WTC11 (cell line): ENCODE results near the gene TP63.

Source experiments
- GABPB1 ChIP-seq: sonication (generic); formaldehyde crosslinking; IDR thresholded peaks from 2 replicates; pipeline ENCODE4 v1.8.1; 2023; ENCODE audit warnings: mild to moderate bottlenecking, missing genetic modification reagents
- NR1H2 ChIP-seq: sonication (generic); formaldehyde crosslinking; IDR thresholded peaks from 2 replicates; pipeline ENCODE4 v1.9.0; 2021; ENCODE audit warnings: mild to moderate bottlenecking, moderate library complexity, missing genetic modification reagents
- ZNF121 ChIP-seq: sonication (generic); formaldehyde crosslinking; IDR thresholded peaks from 2 replicates; pipeline ENCODE4 v1.8.0; 2023; ENCODE audit warnings: missing genetic modification reagents
- TF ChIP-seq, protein P1 (sequence below): sonication (generic); formaldehyde crosslinking; IDR thresholded peaks from 2 replicates; pipeline ENCODE4 v1.8.1; 2022; ENCODE audit warnings: low read depth, missing genetic modification reagents, borderline replicate concordance
- TF ChIP-seq, protein P2 (sequence below): fragments of 250-450 bp; sonication (Bioruptor Pico); IDR thresholded peaks from 2 replicates; pipeline ENCODE4 v1.9.0; 2021; ENCODE audit warnings: mild to moderate bottlenecking
- TF ChIP-seq, protein P3 (sequence below): sonication (generic); formaldehyde crosslinking; IDR thresholded peaks from 2 replicates; pipeline ENCODE4 v1.8.1; 2022; ENCODE audit warnings: missing genetic modification reagents, borderline replicate concordance
- TF ChIP-seq, protein P4 (sequence below): sonication (generic); formaldehyde crosslinking; IDR thresholded peaks from 2 replicates; pipeline ENCODE4 v1.8.0; 2022; ENCODE audit warnings: missing genetic modification reagents

DNA sequence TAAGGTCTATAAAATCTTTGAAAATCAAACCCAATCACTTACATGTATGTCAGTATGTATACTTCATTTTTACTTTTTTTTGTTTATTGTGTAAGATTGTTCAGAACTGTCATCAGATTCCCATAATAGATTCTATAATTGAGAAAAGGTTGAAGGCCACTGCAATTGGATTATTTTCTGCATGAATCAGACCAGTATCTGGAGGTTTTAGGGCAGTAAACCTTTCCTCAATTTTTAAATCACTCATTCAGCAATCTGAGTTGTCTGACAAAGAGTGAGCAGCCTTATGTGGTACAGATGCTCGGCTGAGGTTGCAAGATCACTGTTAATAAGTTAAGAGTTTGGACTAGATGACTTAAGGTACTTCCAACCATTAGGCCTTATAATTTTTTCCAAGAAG lies 96.0 kb downstream of the TP63 start:
- TF ChIP-seq, protein P1, sequence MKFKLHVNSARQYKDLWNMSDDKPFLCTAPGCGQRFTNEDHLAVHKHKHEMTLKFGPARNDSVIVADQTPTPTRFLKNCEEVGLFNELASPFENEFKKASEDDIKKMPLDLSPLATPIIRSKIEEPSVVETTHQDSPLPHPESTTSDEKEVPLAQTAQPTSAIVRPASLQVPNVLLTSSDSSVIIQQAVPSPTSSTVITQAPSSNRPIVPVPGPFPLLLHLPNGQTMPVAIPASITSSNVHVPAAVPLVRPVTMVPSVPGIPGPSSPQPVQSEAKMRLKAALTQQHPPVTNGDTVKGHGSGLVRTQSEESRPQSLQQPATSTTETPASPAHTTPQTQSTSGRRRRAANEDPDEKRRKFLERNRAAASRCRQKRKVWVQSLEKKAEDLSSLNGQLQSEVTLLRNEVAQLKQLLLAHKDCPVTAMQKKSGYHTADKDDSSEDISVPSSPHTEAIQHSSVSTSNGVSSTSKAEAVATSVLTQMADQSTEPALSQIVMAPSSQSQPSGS = no peak
- TF ChIP-seq, protein P2, sequence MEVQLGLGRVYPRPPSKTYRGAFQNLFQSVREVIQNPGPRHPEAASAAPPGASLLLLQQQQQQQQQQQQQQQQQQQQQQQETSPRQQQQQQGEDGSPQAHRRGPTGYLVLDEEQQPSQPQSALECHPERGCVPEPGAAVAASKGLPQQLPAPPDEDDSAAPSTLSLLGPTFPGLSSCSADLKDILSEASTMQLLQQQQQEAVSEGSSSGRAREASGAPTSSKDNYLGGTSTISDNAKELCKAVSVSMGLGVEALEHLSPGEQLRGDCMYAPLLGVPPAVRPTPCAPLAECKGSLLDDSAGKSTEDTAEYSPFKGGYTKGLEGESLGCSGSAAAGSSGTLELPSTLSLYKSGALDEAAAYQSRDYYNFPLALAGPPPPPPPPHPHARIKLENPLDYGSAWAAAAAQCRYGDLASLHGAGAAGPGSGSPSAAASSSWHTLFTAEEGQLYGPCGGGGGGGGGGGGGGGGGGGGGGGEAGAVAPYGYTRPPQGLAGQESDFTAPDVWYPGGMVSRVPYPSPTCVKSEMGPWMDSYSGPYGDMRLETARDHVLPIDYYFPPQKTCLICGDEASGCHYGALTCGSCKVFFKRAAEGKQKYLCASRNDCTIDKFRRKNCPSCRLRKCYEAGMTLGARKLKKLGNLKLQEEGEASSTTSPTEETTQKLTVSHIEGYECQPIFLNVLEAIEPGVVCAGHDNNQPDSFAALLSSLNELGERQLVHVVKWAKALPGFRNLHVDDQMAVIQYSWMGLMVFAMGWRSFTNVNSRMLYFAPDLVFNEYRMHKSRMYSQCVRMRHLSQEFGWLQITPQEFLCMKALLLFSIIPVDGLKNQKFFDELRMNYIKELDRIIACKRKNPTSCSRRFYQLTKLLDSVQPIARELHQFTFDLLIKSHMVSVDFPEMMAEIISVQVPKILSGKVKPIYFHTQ (CRISPR knock-in tag) = no peak
- TF ChIP-seq, protein P3, sequence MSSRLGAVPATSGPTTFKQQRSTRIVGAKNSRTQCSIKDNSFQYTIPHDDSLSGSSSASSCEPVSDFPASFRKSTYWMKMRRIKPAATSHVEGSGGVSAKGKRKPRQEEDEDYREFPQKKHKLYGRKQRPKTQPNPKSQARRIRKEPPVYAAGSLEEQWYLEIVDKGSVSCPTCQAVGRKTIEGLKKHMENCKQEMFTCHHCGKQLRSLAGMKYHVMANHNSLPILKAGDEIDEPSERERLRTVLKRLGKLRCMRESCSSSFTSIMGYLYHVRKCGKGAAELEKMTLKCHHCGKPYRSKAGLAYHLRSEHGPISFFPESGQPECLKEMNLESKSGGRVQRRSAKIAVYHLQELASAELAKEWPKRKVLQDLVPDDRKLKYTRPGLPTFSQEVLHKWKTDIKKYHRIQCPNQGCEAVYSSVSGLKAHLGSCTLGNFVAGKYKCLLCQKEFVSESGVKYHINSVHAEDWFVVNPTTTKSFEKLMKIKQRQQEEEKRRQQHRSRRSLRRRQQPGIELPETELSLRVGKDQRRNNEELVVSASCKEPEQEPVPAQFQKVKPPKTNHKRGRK (CRISPR knock-in tag) = no peak
- TF ChIP-seq, protein P4, sequence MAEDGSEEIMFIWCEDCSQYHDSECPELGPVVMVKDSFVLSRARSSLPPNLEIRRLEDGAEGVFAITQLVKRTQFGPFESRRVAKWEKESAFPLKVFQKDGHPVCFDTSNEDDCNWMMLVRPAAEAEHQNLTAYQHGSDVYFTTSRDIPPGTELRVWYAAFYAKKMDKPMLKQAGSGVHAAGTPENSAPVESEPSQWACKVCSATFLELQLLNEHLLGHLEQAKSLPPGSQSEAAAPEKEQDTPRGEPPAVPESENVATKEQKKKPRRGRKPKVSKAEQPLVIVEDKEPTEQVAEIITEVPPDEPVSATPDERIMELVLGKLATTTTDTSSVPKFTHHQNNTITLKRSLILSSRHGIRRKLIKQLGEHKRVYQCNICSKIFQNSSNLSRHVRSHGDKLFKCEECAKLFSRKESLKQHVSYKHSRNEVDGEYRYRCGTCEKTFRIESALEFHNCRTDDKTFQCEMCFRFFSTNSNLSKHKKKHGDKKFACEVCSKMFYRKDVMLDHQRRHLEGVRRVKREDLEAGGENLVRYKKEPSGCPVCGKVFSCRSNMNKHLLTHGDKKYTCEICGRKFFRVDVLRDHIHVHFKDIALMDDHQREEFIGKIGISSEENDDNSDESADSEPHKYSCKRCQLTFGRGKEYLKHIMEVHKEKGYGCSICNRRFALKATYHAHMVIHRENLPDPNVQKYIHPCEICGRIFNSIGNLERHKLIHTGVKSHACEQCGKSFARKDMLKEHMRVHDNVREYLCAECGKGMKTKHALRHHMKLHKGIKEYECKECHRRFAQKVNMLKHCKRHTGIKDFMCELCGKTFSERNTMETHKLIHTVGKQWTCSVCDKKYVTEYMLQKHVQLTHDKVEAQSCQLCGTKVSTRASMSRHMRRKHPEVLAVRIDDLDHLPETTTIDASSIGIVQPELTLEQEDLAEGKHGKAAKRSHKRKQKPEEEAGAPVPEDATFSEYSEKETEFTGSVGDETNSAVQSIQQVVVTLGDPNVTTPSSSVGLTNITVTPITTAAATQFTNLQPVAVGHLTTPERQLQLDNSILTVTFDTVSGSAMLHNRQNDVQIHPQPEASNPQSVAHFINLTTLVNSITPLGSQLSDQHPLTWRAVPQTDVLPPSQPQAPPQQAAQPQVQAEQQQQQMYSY (CRISPR knock-in tag) = no peak
- TF ChIP-seq GABPB1 (CRISPR knock-in tag) (no peak), ZNF121 (CRISPR knock-in tag) (no peak), NR1H2 (CRISPR knock-in tag) (no peak)
